NK-92 (cell line): ENCODE results near the gene ANKRD44.
"Not testable (repeated sequence)": the region's sequence is repeated elsewhere in the genome, so short reads cannot be mapped to it uniquely, and the experiment has no call there.

Experiments used
- DNase-seq: peaks from one replicate; lab custom pipeline; 2025; ENCODE audit not compliant: unreplicated experiment; lab: John Stamatoyannopoulos, UW

ANKRD44 gene

DNA sequence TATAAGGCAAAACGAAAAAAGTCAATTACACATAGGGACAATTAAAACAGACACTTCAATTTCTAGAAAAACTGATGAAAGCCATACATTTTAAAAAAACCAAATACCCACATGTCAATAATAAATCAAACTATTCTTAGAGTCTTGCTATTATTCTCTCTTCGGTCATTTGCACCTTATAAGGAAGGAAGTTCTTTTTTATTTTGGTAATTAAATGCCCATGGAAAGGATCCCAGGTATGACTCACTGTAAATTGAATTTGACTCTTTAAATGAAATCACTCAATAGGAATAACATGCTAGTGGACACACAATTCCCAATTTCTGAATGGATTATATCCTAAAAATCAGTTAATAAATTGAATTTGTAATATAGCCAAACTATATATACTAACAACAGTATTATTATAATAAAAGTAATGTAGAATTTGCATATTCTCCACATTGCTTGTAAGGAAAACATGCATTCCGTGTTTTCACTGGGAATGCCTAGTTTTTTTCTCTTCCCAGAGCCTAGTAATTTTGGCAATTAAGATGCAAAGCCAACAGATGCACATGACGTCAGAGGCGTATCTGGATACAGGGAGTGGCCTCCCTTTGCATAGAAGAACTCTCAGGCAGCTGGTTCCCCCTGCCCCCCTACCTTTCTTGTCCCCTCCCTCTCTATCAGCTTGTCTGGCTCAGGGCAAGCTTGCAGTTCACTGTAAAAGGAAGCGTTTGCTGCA is 230.6 kb downstream of the ANKRD44 start:
- no peak for DNase-seq

DNA sequence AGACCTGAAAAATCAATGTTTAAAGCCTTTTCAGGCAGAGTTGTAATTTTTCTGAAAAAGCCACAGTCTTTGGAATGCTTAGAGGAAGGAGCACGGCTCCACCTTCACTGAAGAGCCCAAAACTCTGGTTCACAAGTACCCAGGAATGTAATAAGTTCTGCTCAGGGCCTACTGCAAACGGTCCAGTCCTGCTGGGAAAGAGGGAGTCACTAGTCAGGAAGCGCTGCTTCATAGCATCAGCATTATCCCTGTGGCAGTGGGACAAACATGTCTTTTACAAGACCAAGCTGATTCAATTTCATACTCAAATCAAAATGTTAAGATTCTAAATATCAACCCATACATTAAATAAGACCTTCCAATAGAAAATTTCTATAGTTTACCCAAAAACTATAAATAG is 231.2 kb downstream of the ANKRD44 start:
- no peak for DNase-seq

DNA sequence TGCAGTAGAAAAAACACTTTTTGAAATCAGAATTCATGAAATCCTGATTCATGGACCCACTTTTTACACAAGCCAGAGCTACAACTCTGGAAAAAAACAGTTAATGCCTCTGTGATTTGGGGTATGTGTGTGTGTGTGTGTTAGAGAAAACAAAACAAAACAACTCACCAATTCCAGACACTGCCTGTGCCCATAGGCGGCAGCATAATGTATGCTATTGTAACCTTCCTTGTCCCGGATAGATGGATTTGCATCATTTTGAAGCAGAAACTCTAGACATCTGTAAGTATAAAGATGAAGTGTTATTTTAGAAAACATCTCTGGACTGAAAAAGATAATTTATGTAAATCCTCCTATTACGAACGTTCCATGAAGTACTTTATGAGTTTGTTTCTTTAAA is 232.0 kb downstream of the ANKRD44 start:
- DNase-seq = no peak

DNA sequence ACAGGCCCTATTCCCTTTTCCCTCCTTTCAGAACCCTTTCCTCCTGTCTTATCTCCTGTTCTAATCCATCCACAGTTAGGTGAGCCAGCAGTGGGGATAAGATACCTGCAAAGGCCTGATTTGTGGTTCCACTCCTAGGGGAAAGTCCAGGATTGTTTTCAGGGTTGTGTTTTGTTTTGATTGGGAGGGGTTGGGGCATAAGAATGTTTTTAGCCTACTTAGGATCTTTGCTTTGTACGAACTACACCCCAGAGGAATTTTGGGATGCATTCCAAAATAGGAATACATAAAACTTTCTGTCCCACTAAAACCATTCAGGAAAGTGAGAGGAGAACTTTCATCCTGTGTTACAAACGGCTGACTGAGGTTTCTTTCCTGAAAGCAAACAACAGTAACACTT is 233.2 kb downstream of the ANKRD44 start:
- no peak for DNase-seq

DNA sequence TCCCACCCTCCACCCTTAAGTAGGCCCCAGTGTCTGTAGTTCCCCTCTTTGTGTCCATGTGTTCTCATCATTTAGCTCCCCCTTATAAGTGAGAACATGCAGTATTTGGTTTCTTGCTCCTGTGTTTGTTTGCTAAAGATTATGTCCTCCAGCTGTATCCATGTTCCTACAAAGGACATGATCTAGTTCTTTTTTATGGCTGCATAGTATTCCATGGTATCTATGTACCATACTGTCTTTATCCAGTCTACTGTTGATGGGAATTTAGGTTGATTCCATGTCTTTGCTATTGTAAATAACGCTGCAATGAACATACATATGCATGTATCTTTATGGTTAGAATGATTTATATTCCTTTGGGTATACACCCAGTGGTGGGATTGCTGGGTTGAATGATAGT is 233.9 kb downstream of the ANKRD44 start:
- DNase-seq = no peak

DNA sequence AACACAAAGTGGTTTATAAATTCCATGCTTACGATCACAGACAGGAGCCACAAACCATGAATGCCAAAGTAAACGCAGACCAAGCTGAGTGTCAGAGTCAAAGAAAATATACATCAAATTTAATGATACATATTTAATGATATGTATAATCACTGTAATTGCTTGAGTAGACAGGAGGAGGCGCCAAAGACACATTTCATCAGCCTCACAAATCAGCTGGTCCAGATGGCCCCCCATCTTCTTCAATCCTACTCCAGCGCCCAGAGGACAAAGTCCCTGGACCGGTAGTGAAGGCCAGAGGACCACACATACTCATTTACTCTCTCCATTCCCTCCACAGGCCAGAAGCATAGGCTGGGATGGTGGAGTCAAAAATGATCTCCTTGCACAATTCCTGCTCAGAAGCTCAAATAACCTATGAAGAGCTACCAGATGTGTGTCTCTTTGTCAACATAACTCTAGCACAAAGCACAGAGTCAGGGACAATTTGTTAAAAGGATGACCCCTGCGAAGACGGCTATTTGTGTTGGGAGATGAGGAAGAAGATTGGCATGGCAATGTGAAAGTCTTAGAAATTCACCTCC is 234.7 kb downstream of the ANKRD44 start:
- DNase-seq = no peak

DNA sequence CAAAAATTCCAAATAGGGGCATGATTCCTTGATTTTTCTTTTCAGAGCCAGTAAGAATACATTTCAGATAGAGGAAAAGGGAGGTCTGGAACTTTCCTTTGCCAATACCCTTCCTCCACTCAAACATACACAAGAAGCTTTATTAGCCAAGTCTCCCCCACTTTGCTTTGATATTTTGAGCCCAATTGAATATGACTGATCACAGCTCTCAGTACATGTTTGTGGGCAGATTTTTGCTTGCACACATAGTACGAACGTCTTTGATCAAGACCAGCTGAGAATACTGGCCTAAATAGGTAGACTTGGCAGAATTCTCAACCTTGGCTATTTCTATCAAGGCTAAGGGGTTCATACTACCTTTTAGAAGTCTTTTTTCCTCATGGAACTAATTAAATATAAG is 235.3 kb downstream of the ANKRD44 start:
- DNase-seq = no peak

DNA sequence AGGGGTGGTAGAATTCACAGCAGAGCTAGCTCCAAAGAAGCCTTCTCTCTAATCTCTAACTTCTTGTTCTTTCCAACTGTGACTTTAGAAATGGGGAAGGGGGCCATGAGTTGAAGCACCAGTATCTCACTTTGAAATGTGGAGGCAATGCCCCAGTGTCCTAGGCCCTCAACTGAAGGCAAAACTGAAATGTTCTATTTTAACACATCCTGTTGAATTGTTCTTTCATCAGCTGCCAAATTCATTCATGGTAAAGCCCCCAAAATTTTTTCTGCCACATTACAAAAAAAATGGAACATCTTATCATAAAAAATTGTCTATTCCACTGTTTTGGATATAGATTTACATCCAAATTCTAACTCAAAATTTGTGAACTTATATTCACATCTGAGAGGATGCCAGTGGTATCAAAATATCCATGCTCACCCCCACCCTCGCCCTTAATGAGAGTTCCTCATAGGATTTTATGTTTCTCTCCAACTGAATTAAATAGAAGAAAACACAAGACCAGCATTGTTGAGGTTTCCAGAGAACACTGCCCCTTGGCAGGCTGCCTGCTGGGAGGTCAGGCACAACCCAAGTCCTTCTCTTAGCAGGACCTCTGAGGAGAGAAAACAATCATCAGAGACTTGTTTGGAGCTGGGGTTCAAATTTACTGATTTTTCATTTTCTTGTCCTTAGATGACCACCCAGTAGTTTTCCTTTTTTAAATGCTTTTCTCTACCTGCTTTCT is 236.7 kb downstream of the ANKRD44 start:
- DNase-seq = no peak

DNA sequence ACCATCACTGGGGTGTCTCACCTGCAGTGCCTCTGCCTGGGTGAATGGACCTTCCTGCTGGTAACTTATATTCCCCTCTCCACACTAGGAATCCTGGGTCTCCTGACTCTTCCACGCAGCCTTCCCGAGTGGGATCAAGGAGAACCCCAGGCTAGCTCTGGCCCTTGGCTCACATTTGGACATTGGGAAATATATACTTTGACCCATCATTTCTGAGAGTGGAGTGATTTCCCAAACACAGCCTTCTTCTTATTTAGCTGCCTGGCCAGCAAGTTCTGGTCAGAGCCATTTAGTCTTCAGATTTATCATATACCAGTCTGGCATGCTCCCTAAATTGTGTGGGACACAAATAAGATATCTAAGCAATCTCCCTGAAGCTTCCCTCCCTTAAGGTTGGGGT is 237.3 kb downstream of the ANKRD44 start:
- no peak for DNase-seq

DNA sequence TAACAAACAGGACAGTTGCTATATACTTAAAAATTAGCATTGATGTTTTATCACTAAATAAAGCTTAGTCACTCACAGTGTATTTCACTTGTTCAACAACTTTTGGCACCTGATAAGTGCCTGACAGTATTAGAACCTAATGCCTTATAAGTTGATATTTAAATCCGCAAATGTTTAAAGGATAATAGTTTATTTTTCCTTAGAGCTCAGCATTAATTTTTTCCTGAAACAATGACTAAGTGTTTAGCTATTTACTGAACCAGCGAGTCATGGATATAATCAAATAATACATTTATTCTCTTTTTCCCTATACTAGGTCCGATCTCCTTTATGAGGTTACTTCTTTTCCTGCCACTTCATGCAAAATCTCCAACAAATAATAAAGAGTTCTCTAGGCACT is 238.0 kb downstream of the ANKRD44 start:
- DNase-seq = no peak

DNA sequence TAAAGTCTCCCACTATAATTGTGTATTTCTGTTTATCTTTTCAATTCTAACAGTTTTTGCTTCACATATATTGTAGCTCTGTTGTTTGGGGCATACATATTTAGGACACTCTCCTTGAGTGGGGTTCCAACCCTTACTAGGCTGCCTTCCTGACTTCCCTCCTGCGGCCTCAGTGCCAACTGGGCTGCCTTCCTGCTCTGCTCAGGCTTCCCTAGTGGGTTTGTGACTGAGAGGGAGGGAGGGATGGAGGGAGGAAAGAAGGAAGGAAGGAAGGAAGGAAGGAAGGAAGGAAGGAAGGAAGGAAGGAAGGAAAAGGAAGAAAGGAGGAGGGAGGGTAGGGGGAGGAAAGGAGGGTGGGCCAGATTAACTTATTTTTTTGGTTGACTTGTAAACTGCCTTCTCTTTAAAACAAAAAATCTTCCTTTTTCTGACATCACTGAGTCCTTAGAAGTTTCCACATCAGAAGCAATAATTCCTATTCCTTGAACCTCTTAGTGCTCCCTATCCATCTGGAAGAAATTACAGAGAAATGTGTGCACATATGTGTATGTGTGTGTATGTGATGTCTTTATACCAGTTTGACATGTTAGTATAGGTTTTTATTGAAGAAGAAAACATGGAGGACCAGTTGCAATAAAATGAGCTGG is 238.7 kb downstream of the ANKRD44 start:
- DNase-seq = no peak

DNA sequence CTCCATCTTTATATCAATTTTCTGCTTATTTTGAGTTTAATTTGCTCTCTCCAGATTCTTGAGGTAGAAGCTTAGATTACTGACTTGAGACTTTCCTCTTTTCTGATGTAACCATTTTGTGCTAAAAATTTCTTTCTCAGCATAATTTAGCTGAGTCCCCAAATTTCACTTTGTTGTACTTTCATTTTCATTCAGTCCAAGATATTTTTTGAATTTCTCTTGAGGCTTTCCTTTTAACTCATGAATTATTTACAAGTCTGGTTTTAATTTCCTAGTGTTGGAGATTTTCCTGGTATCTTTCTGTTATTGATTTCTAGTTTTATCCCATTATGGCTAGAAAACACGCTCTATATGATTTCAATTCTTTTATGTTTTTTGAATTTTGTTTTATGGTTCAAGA is 239.4 kb downstream of the ANKRD44 start:
- no peak for DNase-seq

DNA sequence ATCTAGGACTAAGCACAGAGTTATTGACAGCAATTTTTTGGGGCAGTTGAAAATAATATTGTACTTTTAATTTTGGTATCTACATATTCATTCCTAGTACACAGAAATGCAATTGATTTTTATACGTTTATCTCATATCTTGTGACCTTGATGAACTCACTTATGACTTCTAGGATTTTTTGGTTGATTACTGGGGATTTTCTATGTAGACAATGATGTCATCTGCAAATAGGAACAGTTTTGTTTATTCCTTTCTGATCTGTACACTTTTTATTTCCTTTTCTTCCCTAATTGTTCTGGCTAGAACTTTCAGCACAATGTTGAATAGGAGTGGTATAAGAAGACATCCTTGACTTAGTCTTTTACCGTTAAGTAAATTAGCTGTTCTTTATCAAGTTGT is 240.6 kb downstream of the ANKRD44 start:
- DNase-seq = no peak

DNA sequence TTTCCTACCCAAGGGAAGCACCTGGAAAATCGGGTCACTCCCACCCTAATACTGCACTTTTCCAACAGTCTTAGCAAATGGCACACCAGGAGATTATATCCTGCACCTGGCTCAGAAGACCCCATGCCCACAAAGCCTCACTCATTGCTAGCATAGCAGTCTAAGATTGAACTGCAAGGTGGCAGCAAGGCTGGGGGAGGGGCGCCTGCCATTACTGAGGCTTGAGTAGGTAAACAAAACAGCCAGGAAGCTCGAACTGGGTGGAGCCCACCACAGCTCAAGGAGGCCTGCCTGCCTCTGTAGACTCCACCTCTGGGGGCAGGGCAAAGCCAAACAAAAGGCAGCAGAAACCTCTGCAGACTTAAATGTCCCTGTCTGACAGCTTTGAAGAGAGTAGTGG is 248.0 kb downstream of the ANKRD44 start:
- DNase-seq = not testable (repeated sequence)

DNA sequence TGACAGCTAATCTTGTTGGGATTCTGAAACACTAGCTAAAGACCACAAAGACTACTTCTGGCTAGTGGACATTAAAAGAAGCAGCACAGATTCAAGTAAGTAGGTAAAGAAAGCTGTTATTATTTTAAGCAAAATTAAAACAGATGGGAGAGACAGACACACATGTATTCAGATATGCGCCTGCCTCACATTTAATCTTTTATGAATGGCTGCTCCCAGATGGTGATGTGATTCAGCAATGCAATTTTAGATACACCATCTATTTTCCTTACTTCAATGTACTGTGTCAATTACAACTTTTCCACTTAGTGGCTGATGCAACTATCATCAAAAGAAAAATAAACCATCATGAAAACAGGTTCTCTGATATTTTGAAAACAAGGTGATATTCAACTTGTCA is 251.1 kb downstream of the ANKRD44 start:
- DNase-seq = no peak

DNA sequence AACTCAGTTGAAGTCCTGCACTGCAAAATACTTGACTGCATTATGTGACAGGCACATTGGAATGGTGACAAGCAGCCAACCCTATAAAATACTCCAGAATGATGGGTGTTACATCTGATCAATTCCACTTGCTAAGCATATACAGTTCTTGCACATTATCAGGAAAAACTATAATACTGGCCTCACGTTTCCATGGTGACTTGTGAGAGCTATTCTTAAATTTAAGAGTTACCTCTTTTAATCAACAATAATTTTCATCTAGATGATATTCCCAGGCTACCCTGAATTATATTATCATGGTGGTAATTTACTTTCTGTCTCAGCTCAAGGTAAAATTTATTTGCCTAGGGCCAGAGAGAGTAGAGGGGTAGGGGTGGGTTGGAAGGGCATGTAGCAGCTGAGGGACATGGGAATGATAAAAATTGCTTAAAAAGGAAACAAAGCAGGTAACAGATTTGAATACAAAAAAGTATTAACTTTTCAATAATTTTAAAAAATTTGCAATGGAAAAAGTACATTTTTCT is 251.7 kb downstream of the ANKRD44 start:
- DNase-seq = no peak

DNA sequence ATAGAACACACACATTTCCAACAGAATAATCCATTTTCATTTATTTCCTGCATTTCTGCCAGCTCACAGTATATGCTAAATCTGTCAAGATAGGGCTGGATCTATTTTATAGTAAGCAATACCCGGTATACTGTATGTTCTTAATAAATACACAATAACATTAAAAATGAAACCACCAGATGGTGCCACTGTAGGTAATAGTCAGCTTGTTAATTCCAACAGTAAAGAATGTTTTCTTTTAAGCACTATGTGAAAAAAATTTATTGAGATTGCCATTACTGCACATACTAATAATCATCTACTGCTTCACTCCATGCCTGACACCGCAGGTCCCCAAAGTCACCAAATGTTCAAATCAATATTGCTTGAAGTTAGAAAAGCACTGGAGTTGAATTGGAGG is 252.6 kb downstream of the ANKRD44 start:
- DNase-seq = no peak

DNA sequence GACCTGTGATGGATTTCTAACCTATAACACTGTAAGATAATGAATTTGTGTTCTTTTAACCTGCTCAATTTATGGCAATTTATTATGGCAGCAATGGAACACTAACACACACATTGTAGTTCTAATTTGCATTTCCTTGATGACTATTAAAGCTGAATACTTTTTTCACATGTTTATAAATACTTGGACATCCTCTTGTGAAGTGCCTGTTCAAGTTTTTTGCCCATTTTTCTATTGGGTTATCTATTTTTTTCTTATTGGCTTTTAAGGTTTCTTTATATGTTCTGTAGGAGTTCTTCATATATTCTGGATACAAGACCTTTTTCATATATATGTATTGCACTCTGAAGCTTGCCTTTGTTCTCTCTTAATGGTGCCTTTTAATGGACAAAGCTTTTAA is 255.5 kb downstream of the ANKRD44 start:
- DNase-seq = no peak

DNA sequence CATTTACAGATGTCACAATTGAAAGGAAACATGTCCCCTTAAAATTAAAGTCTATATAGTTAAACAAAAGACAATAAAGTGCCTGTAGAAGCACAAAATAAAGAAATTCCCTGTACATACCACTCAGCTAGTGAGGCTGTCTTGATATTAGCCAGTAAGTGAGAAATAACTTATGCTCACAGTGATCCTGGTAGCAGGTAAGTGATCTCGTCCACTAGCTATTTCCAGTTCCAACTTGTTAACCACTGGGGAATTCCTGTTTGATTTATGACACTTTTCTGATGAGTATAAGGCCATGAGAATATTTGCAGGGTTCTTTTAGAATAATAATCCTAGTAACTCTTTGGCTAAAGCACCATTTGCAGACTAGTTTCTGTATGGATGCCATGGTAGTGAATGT is 256.1 kb downstream of the ANKRD44 start:
- no peak for DNase-seq

DNA sequence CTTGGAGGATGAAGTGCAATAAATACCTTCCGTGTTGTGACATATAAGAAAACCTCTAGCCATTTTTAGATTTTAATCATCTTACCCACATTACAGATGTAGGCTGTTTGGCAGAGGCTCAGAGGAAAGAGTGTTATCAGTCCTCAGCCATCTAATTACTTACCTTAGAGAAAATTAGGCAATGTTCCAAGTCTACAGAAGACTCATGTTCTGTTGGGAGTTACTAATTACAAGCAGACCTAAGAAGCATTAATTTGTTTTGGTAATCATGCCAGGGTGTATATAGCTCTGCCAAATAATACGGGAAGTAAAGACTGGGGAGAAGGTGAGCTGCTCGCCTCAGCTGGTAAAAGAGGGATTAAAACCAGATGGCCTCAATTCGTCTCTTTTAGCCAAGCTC is 258.2 kb downstream of the ANKRD44 start:
- DNase-seq = no peak

DNA sequence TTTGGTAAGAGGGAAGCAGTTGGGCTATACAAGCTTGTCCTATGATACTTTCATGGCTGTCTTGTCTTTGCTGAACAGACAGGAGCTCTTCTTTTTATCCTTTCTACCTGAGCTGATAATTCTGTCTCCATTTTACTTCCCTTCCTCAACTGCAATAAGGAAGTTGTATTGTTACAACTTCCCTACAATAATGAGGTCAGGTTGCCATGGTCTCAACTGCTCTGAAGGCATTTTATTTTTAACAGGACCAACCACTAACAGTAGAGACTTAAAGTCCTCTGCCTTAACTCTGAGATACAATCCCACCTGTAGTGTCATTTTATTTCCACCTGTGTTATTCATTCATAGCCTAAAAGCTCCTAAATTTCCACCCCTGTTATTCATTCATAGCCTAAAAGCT is 265.5 kb downstream of the ANKRD44 start:
- DNase-seq = no peak

DNA sequence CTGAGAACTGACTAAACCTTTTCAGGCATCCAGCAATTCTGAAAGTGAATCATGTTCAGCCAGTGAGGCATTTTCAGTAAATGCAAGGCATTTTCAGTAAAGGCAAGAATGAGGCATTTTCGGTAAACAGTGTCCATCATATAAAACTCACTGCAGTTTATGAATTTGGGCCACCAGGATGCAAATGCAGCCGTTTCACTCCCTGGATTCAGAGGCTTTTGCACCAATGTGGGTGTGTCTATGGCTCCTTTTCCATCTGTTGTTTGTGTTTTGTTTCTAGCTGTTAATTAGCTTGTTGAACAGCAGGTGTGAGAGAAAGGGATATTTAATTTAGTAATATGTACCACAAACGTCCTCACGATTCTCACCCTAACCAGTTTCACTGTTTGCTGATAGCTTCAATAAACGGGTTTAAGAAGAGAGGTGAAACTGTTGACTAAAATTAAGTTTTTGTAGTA is 267.8 kb downstream of the ANKRD44 start:
- DNase-seq = no peak
